Suprapubic skin (tissue), 3 donors: ENCODE measurements around the gene ARMC10.

Experiments used
- CTCF ChIP-seq, 2 donors: fragments of 200-600 bp in 1 of 2; fragments of 450-650 bp in 1 of 2; sonication (generic) in 1 of 2; IDR thresholded peaks; one replicate each; pipeline ENCODE4 v1.5.1; 2016 to 2019; ENCODE audit warnings: antibody characterized with exemption in 2 of 2, mild to moderate bottlenecking in 1 of 2, moderate library complexity in 1 of 2
- EP300 ChIP-seq: sonication (generic); formaldehyde crosslinking; IDR thresholded peaks from one replicate; pipeline ENCODE4 v1.6.1; 2017; ENCODE audit warnings: antibody characterized with exemption
- POLR2A ChIP-seq, 2 donors: fragments of 450-650 bp; IDR thresholded peaks; one replicate each; pipeline ENCODE4 v1.6.1; 2017; ENCODE audit warnings: antibody characterized with exemption in 2 of 2, mild to moderate bottlenecking in 2 of 2, moderate library complexity in 2 of 2

DNA sequence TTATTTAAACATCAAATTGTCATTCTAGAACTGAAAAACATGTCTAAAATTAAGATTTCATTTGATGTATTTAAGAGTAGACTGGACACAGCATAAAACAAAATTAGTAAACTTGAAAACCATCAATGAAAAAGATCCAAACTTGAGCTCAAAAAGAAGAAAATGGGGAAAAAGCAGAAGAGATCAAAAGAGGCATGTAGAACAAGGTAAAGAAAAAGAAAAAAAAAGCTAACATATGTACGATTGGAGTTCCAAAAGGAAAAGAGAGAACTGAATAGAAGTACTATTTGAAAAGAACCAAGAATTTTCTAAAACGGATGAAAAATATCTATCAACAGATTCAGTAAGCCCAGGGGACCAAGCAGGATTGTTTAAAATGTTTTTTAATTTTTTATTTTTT lies 3.9 kb upstream of the ARMC10 start:
- TF ChIP-seq EP300 = no peak
- TF ChIP-seq POLR2A (IDR thresholded peaks at IDR 0.05) = no peak
- TF ChIP-seq CTCF (IDR thresholded peaks at IDR 0.05) = no peak
